ENCODE data around the gene PRKG1.
A peak's percentile ranks its signal among the peaks of the same experiment; 100 is the strongest.

The PRKG1 gene

GRCh38 chr10:52258799-52259425 lies 1184.6 kb downstream of the PRKG1 start:
- DNase-seq = no peak

GRCh38 chr10:52259426-52259812 lies 1185.1 kb downstream of the PRKG1 start:
- DNase-seq = no peak

- DNase-seq = no peak
Observed at GRCh38 chr10:52261362-52261761, 1187.1 kb downstream of the PRKG1 start.

- DNase-seq = no peak
Observed at GRCh38 chr10:52265131-52265926, 1191.0 kb downstream of the PRKG1 start.

GRCh38 chr10:52266858-52267257 lies 1192.6 kb downstream of the PRKG1 start:
- DNase-seq = no peak

- no peak for DNase-seq
Observed at GRCh38 chr10:52268790-52269189, 1194.5 kb downstream of the PRKG1 start.

GRCh38 chr10:52269233-52269632 lies 1194.9 kb downstream of the PRKG1 start:
- DNase-seq = no peak

GRCh38 chr10:52276163-52276562 lies 1201.9 kb downstream of the PRKG1 start:
- no peak for DNase-seq

GRCh38 chr10:52276986-52277385 lies 1202.7 kb downstream of the PRKG1 start:
- DNase-seq = no peak

GRCh38 chr10:52279546-52279945 lies 1205.3 kb downstream of the PRKG1 start:
- no peak for DNase-seq

- DNase-seq = no peak
Observed at GRCh38 chr10:52280051-52280450, 1205.8 kb downstream of the PRKG1 start.

- DNase-seq = no peak
Observed at GRCh38 chr10:52283174-52283573, 1208.9 kb downstream of the PRKG1 start.

GRCh38 chr10:52284416-52285013 lies 1210.2 kb downstream of the PRKG1 start:
- no peak for DNase-seq

- DNase-seq = no peak
Observed at GRCh38 chr10:52287866-52288265, 1213.6 kb downstream of the PRKG1 start.

GRCh38 chr10:52297747-52298146 lies 1223.5 kb downstream of the PRKG1 start:
- no peak for DNase-seq

GRCh38 chr10:52300599-52301277 lies 1226.5 kb downstream of the PRKG1 start:
- DNase-seq = no peak

GRCh38 chr10:52308251-52309031 lies 1234.2 kb downstream of the PRKG1 start:
- DNase-seq = peak; percentile 53

GRCh38 chr10:52312942-52313255 lies 1238.6 kb downstream of the PRKG1 start:
- DNase-seq = no peak

GRCh38 chr10:52313256-52313932 lies 1239.1 kb downstream of the PRKG1 start:
- DNase-seq = no peak

GRCh38 chr10:52313933-52314821 lies 1239.9 kb downstream of the PRKG1 start, which contains the start of gene DKK1:
TSS of gene DKK1 (plus strand) at chr10:52314281. CDS start at chr10:52314435, 154 bp downstream.
- peak; percentile 60 for DNase-seq
